Measurements from ENCODE around the gene FHL2. TPM values are rescaled to one million over a fixed set of nuclear protein-coding genes. Genes with fewer than 3 reads are reported as not detected.

The FHL2 gene
- total RNA-seq, 2 donors from 2014 or later: 11.1 to 11.4 TPM

- H3K9me3 ChIP-seq (ENCODE audit: control insufficient read depth, low read length): no peaks in the 10 kb centered on the region
- H3K36me3 ChIP-seq (ENCODE audit: control insufficient read depth, insufficient read depth, low read length): no peaks in the 10 kb centered on the region
- H3K9ac ChIP-seq (ENCODE audit: extremely low read depth, low read length, poor library complexity, severe bottlenecking): no peak overlapping the region
- DNase-seq: no peak
- H3K4me1 Mint-ChIP-seq: peaks cover 5% of the 10 kb centered on the region
- H3K4me1 ChIP-seq (ENCODE audit: control insufficient read depth, insufficient read depth, low read length): no peaks in the 10 kb centered on the region
- no peak overlapping the region for H3K4me3 ChIP-seq (ENCODE audit: low read length)
- no peaks in the 10 kb centered on the region for H3K9me3 Mint-ChIP-seq
- WGBS, 2 experiments (ENCODE audit: insufficient coverage in 1 of 2, insufficient read length in 1 of 2): 93 to 98% methylated on average over 5 of the region's 5 CpGs
- H3K27me3 Mint-ChIP-seq (ENCODE audit: insufficient read depth): peaks cover 6% of the 10 kb centered on the region
- H3K27ac Mint-ChIP-seq: no peak overlapping the region
- no peaks in the 10 kb centered on the region for H3K27me3 ChIP-seq (ENCODE audit: control insufficient read depth, insufficient read depth, low read length, poor library complexity, severe bottlenecking)
- no peak overlapping the region for H3K27ac ChIP-seq (ENCODE audit: low read depth, low read length)
- H3K4me3 Mint-ChIP-seq: no peak overlapping the region
- H3K36me3 Mint-ChIP-seq (ENCODE audit: low read depth): no peaks in the 10 kb centered on the region
- no peak for TF ChIP-seq CTCF (conservative IDR thresholded peaks at IDR 0.05)
These were observed 23.9 kb upstream of the FHL2 start for GRCh38 chr2:105422801-105423200.

GRCh38 chr2:105421053-105421452 is 22.2 kb upstream of the FHL2 start:
- H3K9me3 Mint-ChIP-seq: no peaks in the 10 kb centered on the region
- H3K4me1 Mint-ChIP-seq: no peaks in the 10 kb centered on the region
- no peaks in the 10 kb centered on the region for H3K36me3 ChIP-seq (ENCODE audit: control insufficient read depth, insufficient read depth, low read length)
- no peak overlapping the region for H3K27ac ChIP-seq (ENCODE audit: low read depth, low read length)
- H3K27me3 Mint-ChIP-seq (ENCODE audit: insufficient read depth): peaks cover 6% of the 10 kb centered on the region
- no peaks in the 10 kb centered on the region for H3K36me3 Mint-ChIP-seq (ENCODE audit: low read depth)
- H3K9me3 ChIP-seq (ENCODE audit: control insufficient read depth, low read length): no peaks in the 10 kb centered on the region
- no peak overlapping the region for H3K4me3 ChIP-seq (ENCODE audit: low read length)
- WGBS, 2 experiments (ENCODE audit: insufficient coverage in 1 of 2, insufficient read length in 1 of 2): 86 to 92% methylated on average over 1 to 2 of the region's 2 CpGs
- no peak overlapping the region for H3K4me3 Mint-ChIP-seq
- no peaks in the 10 kb centered on the region for H3K4me1 ChIP-seq (ENCODE audit: control insufficient read depth, insufficient read depth, low read length)
- H3K27ac Mint-ChIP-seq: no peak overlapping the region
- no peak for DNase-seq
- no peaks in the 10 kb centered on the region for H3K27me3 ChIP-seq (ENCODE audit: control insufficient read depth, insufficient read depth, low read length, poor library complexity, severe bottlenecking)
- H3K9ac ChIP-seq (ENCODE audit: extremely low read depth, low read length, poor library complexity, severe bottlenecking): no peak overlapping the region
- TF ChIP-seq CTCF (conservative IDR thresholded peaks at IDR 0.05): no peak

GRCh38 chr2:105418522-105418921 is 19.7 kb upstream of the FHL2 start:
- WGBS, 2 experiments (ENCODE audit: insufficient coverage in 1 of 2, insufficient read length in 1 of 2): 89% methylated on average over 4 of the region's 6 CpGs; no CpG with 5 or more reads in 1 of the 2 experiments
- no peak for DNase-seq
- TF ChIP-seq CTCF (conservative IDR thresholded peaks at IDR 0.05): no peak
- Histone ChIP-seq H3K27me3 (ENCODE audit: control insufficient read depth, insufficient read depth, low read length, poor library complexity, severe bottlenecking) (no peaks in the 10 kb centered on the region), H3K9me3 (ENCODE audit: control insufficient read depth, low read length) (no peaks in the 10 kb centered on the region), H3K9ac (ENCODE audit: extremely low read depth, low read length, poor library complexity, severe bottlenecking) (no peak overlapping the region), H3K36me3 (ENCODE audit: control insufficient read depth, insufficient read depth, low read length) (no peaks in the 10 kb centered on the region), H3K4me1 (ENCODE audit: control insufficient read depth, insufficient read depth, low read length) (no peaks in the 10 kb centered on the region), H3K27ac (ENCODE audit: low read depth, low read length) (no peak overlapping the region), H3K4me3 (ENCODE audit: low read length) (no peak overlapping the region)
- Mint-ChIP-seq H3K4me3 (no peak overlapping the region), H3K27ac (no peak overlapping the region), H3K36me3 (ENCODE audit: low read depth) (no peaks in the 10 kb centered on the region), H3K9me3 (no peaks in the 10 kb centered on the region), H3K4me1 (no peaks in the 10 kb centered on the region), H3K27me3 (ENCODE audit: insufficient read depth) (peaks cover 6% of the 10 kb centered on the region)
